Measurements from ENCODE around the gene PDE9A.

The PDE9A gene

DNA sequence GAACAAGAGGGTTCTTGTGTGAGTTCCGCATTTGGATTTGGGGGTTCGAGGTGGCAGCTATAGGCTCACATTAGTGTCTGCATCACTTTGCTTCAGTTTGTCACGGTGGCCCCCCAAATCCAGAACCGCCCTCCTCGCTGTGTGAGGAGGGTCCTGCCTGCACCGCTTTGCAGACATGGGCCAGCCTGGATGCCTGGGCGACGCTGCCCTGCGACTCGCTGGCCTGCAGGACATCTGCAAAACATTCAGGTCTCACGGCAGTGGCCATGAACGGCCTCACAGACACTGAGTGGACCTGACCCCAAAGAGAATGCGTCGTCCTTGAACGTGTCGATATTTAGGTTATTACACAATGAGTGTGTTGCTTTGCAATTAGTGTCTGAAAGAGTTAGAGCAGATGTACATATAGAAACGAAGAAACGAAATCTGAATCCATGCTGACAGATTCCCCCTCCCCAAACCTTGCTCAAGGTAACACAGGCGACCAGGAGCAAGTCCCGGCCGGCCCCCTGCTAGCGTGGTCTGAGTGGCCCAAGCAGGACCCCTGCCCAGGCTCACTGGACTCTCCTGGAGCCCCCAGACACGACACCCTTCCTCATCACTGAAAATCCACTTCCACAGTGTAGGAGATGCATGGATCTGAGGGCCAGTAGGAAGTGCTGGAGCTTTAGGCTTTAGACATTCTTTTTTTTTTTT lies 20.4 kb downstream of the PDE9A start:
- DNase-seq: no peak

DNA sequence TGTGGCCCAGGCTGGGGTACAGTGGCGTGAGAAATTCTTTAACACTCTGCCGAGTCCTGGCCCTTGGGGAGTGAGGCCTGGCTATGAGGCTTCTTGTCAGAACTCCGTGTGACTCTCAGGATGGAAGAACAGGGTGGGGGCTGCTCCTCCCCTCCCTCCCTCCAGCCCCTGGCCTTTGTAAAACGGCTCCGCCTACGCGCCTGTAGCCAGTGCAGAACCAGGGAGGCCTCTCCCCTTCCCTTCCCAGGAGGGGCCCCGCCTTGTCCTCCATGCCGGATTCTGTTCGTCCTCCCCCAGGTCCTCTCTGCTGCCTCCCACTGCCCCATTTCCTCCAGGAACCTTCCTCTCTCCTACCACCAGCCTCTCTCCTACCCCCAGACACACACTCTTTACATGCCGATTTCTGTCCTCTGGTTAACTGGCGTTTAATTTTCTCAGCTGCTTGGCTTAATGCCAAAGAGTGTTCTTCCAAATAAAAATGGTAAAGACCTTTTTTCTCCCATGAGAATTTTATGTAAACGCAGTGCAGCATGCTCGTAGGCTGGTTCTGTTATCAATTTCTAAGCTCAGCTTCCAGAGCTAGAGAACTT lies 21.0 kb downstream of the PDE9A start:
- no peak for DNase-seq

DNA sequence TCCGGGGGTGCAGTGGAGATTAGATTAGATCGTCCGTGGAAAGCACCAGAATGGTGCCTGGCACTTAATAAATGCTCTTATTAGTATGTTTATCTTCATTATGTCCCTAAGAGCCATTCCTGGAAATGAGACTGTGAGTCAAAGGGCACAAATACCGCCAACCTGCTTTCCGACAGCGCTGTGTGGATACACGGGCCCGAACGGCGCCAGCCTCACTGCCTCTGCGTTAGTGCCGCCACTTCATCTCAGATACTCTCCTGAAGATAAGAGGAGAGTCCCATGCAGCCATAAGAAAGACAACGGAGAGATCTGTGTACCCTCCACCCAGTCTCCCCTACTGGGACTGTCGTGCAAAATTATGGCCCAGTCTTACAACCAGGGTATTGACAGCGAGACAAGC lies 22.0 kb downstream of the PDE9A start:
- no peak for DNase-seq

DNA sequence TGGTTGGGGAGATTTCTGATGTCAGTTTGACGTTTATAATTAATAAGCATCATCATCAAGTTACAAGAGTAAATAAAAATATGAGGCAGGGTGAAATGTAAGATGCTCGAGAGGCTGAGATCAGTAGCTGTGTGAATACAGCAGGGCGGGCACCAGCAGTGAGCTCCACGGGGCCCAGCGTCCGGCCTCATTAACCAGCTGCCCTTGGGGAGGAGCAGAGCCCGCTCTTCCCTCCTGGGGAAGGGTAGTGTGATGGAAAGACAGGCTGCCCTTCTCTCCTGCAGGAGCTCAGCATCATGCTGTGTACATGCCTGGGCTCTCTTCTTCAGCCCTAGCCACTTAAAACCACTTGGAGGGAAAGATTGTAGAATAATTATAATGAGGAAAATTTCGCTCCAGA lies 23.4 kb downstream of the PDE9A start:
- no peak for DNase-seq

DNA sequence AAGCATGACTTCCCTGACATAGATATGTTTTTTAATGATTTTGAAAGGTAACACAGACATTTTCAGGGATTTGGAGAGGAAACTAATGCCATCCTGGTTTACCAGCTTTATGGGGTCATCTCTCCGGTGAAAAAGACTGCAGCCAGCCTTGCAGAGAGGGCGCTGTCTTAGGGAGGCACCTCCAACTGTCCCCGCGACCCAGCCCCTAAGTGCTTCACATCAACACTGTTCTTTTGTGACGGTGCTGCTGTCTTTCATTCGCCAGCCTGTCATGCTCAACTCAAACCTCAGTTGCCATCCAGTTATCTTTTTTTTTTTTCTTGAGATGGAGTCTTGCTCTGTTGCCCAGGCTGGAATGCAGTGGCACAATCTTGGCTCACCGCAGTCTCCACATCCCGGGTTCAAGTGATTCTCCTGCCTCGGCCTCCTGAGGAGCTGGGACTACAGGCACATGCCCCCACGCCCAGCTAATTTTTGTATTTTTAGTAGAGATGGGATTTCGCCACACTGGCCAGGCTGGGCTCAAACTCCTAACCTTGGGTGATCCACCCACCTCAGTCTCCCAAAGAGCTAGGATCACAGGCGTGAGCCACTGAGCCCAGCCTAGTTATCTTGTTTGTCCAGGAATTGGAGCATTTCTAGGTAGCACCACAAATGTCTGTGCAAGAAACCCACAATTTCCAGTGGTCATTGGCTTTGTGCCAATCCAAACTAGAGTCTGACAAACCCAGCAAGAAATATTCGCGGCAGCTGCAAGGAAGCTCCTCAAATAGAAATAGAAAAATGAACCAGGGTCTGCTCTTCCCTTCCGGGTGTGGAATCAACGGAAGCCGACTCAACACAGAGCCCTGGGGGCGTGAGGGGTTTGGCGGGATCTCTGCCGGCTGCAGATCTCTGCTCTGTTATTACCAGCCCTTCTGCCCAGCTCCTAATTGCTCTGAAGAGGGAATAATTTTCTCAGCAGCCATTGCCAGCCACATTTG lies 24.2 kb downstream of the PDE9A start:
- no peak for DNase-seq

DNA sequence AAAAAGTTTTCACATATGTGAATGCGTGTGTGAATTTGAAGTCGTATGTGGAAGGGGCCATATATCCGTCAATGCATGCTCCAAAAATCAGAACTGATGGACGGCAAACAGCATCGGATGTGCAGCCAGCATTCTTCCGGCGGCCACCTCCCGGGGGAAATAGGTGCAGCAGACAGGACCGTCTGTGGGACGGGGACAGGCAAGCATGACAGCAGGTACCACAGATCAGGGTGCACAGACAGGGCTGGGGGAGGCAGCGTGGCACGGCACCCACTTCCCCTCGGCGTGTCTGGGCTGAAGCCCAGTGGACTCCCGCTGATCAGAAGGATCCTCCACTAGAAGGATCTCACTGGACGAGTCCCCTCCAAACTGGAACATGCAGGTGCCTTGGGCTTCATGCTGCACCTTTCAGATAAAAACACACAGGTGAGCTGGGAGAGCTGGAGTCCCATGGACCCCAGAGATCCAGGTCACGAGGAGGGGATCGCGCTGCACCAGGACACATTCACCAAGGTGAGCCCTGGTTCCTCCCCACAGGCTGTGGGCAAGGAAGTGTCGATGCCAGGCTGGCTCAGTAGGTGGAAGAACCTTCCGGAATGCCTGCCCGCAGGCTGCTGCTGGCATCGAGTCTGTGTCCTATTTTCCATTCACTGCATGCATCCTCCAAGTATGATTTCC lies 25.3 kb downstream of the PDE9A start:
- no peak for DNase-seq

DNA sequence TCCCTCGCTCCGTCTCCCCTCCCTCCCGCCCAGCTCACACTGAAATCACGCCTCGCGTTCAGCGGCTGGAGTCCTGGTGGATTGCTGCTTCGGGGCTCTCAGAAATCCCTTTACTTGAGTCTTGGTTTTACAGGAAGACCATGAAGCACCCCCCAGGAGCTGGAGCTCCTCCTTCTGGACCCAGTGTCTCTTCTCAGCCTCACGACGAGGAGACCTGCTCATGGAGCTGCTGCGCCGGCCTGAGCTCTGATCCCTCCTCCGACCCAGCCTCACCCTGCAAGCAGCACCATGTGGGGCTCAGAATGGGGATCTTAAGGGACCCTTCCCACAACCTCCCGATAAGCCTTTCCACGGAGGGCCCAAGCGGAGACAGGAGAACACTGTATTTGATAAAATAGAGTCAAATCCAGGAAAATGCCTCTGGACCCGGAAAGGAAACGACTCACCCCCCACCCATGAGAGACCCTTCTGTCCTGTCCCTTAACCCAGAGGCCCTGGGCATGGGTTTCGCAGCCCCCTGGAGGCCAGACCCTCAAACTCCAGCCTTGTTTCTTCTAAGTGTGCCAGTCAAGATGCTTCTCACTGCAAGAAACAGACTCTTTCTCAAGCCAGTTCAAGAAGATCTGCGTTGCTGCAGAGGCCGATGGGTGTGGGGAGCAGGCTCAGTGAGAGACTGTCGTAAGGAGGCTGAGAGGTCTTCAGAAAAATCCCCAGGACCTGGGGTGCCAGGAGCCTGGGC lies 26.1 kb downstream of the PDE9A start:
- DNase-seq: no peak

DNA sequence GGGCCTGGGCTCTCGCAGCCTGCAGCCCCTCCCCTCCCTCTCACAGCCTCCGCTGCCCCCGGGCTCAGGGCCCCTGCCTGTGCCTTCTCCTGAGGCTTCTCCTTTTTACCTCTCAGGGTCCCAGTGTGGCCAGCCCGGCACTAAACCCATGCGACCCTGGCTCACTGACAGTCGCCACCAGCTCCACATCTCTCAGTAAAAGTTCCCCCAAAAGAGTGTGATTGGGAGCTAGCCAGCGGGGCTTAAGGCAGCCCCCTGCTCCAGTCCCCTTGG lies 26.6 kb downstream of the PDE9A start:
- DNase-seq: no peak

DNA sequence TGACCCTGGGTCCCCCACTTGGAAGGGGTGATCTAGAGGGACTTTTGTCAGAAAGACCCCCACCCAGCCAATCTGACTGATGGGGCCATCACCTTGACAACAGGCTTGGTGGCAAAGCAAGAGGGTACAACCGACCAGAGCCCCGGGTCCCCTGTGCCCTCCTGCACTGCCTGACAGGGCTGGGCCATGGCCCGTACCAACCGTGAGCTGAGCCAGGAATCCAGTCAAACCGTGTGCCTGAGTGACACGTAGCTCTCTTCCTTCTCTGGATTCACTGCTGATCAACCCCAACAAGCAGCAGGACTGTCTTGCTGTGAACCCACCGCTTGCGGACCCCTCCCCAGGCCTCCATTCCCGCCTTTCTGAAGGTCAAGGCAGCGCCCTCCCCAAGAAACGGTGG lies 27.0 kb downstream of the PDE9A start:
- DNase-seq: no peak

DNA sequence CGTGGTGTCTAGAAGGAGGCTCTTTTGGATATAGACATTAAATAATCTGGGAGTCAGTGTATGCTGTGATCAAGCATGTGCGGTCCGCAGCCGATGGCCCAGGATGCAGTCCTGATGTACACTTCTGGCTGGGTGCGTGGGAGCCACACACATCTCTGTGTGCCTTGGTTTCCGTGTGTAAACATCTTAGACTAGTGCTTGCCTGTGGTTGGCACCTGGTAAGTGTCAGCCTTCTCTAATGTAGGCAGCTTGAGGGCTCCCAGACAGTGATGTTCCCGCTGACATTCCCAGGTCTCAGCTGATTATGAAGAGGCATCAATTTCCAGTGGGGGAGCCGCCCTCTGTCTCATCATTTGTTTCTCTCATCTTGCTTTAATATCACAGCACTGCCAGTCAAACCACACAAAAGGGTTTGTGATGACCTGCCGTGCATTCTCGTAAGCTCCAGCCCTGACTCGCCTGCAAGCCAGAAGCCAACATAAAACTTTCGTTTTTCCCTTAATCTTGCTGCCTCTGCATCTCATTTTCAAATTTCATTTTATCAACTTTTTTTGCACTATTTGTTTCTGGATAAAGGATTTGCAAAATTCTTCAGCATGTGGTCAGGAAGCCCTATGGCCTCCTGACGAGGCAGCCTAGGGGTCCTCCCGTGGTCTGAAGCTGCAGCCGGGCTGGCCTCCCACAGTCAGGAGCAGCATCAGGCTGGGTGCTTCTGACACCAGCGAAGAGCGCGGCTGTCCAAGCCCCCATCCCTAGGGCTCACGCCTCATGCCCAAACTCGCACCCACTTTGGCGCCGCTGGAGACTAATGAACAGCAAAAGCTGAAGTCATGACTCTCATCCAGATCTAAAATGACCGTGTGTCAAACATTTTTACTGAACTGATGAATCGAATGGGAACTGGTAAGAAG lies 28.1 kb downstream of the PDE9A start:
- DNase-seq: peak; percentile 13

DNA sequence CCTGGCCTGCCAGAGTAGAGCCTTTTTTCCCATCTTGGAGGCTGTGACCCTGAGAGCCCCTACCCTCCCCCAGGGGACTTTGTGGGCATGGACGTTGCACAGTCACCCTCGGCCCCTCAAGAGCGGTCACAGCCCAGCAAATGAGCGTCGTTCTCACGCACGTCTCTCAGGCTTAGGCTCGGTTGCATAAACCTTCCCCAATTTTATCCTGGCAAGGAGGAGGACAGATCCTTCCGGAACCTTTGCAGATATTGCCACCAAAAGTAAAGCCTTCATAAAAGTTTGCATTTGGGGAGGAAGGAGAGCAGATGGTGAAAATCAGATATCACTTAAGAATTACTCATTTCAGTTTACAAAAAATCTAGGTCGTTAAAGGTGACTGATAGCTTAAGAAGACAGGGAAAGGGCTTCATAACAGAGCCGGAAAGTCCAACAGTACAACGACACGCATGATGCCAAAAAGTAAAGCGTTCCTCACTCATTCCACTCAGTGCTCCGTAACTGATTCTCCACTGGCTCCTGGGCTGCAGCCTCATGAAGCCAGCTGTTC lies 29.3 kb downstream of the PDE9A start:
- DNase-seq: no peak

DNA sequence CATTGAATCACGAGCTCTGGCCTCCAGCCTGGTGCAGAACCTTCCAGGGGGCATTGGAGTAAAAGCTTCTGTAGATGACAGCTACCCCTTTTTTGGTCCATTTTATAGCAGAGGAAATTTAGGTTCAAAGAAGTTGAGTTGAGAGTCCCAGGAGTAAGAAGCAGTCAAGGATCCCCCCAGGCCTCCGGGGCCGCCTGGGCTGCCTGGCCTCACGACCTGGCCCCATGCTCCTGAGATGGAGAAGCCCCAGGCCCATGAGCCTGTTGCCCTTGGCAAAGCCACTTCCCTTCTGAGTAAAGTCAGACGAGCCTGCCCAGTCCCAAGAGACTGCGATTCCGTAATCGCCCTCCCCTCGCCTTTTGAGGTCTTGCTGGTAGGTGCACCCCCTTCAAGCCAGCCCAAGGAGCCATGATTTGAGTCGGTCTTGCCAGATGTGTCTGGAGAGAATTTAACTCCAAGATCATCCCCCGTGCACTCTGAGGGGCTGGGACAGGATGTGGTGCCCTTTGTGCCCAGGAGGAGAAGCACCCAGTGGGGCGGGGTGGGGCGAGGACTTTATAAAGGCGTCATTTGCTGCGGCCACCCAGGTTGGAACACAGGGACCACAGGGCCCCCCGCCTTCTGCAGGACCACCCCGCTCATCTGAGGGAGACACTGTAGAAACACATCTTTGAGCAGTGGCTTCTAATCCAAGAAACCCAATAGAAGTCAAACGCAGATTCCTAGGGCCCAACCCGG lies 30.1 kb downstream of the PDE9A start:
- DNase-seq: peak; percentile 4

DNA sequence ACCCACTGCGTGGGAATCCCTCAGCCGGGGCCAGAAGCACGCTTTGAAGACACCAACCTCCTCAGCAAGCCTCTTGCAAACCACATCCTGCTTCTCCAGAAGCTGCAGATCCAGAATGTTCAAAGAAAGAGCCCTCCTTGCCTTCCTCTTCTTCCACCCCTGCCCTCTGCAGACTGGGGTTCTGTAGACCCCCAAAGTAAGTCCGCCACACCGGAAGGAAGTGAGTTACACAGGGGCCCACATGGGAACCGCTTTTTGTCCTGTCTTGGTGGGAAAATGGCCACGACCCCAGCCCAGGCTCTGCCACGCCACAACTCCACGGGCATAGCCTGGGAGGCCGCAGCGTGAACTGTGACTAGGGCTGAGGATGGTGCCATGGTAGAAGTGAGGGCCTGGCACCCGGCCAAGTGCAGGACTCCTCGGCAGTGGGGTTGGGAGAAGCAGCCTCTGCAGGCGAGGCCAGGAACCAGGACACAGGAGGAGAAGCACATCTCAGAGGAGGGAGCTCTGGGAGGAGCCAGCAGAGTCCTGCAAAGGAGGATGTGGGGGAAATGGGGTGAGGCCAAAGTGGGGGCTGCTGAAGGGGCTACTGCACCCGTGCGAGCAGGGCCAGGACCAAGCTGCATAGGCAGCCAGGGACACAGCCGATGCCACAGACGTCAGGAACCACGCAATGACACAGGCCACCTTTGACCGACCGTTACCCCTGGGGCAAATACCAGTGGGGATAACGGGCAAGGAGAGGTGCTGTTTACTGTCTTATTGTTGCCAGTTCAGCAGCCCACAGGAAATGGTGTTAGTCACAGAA lies 30.9 kb downstream of the PDE9A start:
- DNase-seq: peak; percentile 47

DNA sequence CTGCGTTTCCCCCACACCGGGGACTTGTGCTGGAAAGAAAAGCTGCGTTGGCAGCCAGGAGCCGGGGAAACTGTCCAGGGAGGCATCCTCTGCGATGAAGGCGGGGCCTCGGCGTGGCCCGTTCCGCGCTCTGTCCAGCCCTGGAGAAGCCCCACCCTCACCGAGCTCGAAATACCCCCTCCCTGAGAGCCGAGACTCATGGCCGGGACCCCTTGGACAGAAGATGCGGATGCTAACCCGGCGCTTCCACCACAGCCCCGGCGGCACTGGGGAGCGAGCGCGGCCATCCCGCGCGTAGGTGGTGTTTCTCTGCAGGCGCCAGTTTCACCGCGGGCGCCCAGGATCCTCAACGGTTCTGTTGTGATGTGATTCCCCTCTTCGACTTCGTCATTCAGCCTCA lies 31.6 kb downstream of the PDE9A start:
- DNase-seq: no peak

DNA sequence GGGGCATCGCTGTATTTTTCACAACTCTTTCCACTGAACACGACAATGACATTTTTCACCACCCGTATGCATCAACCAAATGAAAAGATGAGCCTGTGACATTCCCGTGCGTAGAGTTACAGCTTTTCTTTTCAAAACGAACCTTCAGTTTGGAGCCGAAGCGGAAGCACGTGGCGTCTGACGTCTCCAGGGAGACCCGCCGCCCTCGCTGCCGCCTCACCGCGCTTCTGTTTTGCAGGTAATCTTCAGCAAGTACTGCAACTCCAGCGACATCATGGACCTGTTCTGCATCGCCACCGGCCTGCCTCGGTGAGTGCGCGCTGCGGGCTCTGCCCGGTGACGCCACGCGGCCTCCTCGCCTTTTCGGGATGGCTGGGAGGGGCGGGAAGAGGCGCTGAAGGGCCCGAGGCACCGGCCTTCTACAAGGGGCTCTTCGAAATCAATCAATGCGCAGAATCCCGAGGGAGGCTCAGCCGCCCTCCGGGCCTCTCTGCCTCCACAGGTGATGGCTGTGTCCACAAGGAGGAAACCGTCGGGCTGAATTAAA lies 32.6 kb downstream of the PDE9A start:
- DNase-seq: no peak

DNA sequence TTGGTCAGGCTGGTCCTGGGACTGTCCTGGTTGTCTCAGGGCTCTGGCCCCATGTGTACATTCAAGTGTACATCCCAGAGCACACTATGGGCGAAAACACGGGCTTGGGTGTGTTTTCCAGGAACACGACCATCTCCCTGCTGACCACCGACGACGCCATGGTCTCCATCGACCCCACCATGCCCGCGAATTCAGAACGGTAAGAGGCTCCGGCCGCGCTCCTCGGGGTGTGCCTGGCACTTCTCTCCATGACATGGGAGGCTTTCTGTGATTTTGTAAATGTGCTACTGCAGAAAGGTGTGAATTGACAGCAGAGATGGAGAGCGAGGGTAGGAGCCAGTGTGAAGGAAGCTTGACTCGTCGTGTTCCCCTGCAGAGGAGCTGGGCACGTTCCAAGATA lies 34.4 kb downstream of the PDE9A start:
- no peak for DNase-seq

DNA sequence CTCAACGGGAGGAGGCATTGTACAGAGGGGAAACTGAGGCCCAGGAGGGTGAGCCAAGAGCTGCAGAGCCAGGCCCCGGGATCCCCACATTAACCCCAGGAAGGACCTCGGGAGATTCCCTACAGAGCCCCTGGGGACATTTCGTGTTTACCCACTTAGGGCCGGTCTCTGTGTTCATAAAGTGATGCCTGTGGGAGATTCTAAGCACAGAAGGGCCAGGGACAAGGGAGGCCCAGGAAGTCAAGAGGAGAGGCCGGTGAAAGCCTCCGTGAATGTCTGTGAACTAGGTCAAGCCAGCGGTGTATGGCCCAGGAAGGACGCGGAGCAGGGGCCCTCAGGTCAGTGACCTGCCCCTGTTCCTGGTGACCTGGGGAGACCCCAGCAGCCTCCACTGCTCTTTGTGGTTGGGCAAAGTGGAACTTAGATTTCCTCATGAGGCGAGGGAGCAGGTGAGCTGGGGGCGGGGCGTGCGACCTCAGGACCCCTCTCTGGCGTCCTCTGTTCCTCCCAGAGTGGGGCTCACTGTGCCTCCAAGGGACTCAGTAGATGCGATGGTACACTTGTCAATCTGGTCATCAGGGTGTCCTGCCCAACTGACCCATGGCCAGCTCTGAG lies 34.9 kb downstream of the PDE9A start:
- no peak for DNase-seq

DNA sequence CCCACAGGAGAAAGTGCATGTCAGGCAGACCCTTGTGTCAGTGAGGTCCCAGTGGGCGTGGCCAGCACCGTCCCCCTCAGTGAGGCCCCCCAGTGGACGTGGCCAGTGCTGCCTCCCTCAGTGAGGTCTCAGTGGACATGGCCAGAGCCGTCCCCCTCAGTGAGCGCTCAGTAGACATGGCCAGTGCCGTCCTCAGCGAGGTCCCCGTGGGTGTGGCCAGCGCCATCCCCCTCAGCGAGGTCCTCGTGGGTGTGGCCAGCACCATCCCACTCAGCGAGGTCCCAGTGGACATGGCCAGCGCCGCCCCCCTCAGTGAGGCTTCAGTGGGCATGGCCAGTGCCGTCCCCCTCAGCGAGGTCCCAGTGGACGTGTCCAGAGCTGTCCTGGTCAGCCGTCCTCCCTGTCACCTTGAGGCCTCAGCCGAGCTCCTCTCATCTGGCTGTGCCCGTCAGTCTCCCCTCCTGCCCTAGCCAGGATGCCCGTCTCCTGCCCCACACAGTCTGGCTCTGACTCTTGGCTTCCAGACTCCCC lies 35.5 kb downstream of the PDE9A start:
- no peak for DNase-seq

DNA sequence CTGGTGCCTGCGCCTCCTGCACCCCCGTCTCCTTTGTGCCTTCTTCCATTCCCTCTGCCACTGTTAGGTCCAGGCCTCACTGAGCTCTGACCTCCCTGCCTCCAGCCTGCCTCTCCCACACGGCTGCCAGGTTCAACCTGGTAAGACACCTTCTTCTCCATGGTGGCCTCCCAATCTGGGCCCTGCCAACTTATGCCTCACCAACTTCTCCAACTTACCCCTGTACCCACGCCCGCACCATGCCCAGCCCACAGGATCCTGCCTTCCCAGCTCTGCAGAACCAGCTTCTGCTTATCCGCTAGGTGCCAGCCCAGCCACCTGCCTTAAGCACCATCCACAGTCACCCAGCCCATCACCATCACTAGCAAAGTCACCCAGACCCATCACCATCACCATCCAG lies 37.2 kb downstream of the PDE9A start:
- no peak for DNase-seq

All from CD4-positive, alpha-beta T cell treated with Interleukin-21 for 1 hour (primary cell).